Subcutaneous abdominal adipose tissue (tissue), 5 donors: ENCODE measurements around the gene DPAGT1.
"Not testable (repeated sequence)": the region's sequence is repeated elsewhere in the genome, so short reads cannot be mapped to it uniquely, and the experiment has no call there.

Experiments used
- H3K27ac ChIP-seq: one replicate; pipeline ENCODE4 v1.7.0; 2013; ENCODE audit warnings: low read depth, mild to moderate bottlenecking, inconsistent platforms, low read length, moderate library complexity
- H3K27me3 ChIP-seq, 5 donors: one replicate each; pipeline ENCODE4 v1.7.0; 2013; ENCODE audit warnings: low read length in 5 of 5, inconsistent platforms in 1 of 5; ENCODE audit not compliant: control insufficient read depth in 5 of 5, insufficient read depth in 4 of 5
- H3K36me3 ChIP-seq, 5 donors: one replicate each; pipeline ENCODE4 v1.7.0; 2013; ENCODE audit warnings: low read length in 5 of 5; ENCODE audit not compliant: control insufficient read depth in 5 of 5, insufficient read depth in 5 of 5
- H3K4me1 ChIP-seq, 5 donors: one replicate each; pipeline ENCODE4 v1.7.0; 2013; ENCODE audit warnings: low read length in 5 of 5, mild to moderate bottlenecking in 3 of 5, moderate library complexity in 1 of 5; ENCODE audit not compliant: control insufficient read depth in 5 of 5, insufficient read depth in 5 of 5
- H3K4me3 ChIP-seq, 5 donors: one replicate each; pipeline ENCODE4 v1.7.0; 2013; ENCODE audit warnings: low read length in 5 of 5, low read depth in 1 of 5
- H3K9ac ChIP-seq, 5 donors: one replicate each; pipeline ENCODE4 v1.7.0; 2013; ENCODE audit warnings: low read length in 5 of 5, mild to moderate bottlenecking in 4 of 5, moderate library complexity in 3 of 5
- H3K9me3 ChIP-seq, 5 donors: one replicate each; pipeline ENCODE4 v1.7.0; 2013; ENCODE audit warnings: low read length in 5 of 5; ENCODE audit not compliant: control insufficient read depth in 5 of 5
- donor health status: healthy.
- donor health status: healthy.
- donor health status: healthy.
- donor health status: healthy.
- donor health status: healthy.

Gene DPAGT1

DNA sequence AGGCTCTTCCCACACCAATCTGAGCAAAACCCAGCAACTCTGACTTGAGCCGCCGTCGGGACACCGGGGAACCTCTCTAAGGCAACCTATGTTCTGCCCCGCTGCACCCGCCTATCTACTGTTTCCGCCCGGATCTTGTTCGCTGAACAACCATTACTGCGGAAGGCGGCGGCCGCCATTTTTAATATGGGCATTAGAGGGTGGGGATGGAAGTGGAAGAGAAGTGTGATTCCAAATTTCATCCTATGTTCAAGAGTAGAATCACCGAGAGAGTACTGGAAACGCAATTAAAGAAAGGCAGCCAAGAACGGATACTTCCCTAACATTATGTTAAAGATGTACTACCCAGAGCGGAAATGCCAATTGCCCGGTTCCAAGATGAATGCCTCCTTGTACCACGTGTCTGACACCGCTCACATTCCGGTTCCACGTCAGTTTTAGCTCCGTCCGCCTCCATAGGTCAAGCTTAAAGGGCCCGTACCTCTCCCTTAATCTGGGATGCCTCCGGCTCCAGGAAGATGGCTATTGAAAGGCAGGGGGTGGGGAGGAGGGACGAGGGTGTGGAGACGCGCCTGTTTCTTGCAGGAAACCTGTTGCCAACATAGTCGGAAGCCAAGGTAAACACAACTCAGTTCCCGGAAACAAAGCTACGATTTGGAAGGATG, at the start of gene DPAGT1:
Gene DPAGT1 (minus strand): TSS at position 95 of the 665 bp plus-strand sequence. CDS start 198 bp downstream, outside the sequence.
- peaks cover 11 to 39% (median 36%) of the 10 kb centered on the region in 5 donors for H3K4me1 ChIP-seq
- peak within 1 kb of the TSS; percentile 58 to 93 (median 88) for H3K9ac ChIP-seq
- H3K4me3 ChIP-seq, result peak within 1 kb of the TSS; percentile 81 to 93 (median 89)
- peak within 1 kb of the TSS; percentile 92 for H3K27ac ChIP-seq
- H3K9me3 ChIP-seq, result no peaks in the 10 kb centered on the region
- H3K36me3 ChIP-seq, result peaks cover 6 to 19% (median 15%) of the 10 kb centered on the region in 5 donors
- H3K27me3 ChIP-seq, result no peaks in the 10 kb centered on the region

DNA sequence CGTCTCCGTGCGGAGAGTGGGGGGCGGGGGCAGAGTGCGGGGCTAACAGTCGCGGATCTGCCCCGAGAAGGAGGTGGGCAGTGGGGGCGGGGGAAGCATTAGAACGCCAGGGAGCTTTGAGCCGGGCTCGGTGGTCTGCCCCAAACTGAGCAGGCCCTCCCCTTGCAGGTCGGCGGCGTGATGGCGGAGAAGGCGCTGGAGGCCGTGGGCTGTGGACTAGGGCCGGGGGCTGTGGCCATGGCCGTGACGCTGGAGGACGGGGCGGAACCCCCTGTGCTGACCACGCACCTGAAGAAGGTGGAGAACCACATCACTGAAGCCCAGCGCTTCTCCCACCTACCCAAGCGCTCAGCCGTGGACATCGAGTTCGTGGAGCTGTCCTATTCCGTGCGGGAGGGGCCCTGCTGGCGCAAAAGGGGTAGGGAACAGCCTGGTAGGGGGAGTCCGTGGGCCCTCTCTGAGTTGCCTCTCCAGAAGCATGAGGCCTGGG, 48.2 kb upstream of the DPAGT1 start:
- Histone ChIP-seq H3K4me1 (peaks cover 0 to 17% (median 15%) of the 10 kb centered on the region in 5 donors), H3K36me3 (no peaks in the 10 kb centered on the region), H3K27ac (no peak overlapping the region), H3K9ac (no peak overlapping the region), H3K9me3 (no peaks in the 10 kb centered on the region), H3K4me3 (peak overlapping the region in 3 of 5 donors; percentile 61 to 72 (median 72)), H3K27me3 (peaks cover 8 to 32% (median 15%) of the 10 kb centered on the region in 5 donors)

DNA sequence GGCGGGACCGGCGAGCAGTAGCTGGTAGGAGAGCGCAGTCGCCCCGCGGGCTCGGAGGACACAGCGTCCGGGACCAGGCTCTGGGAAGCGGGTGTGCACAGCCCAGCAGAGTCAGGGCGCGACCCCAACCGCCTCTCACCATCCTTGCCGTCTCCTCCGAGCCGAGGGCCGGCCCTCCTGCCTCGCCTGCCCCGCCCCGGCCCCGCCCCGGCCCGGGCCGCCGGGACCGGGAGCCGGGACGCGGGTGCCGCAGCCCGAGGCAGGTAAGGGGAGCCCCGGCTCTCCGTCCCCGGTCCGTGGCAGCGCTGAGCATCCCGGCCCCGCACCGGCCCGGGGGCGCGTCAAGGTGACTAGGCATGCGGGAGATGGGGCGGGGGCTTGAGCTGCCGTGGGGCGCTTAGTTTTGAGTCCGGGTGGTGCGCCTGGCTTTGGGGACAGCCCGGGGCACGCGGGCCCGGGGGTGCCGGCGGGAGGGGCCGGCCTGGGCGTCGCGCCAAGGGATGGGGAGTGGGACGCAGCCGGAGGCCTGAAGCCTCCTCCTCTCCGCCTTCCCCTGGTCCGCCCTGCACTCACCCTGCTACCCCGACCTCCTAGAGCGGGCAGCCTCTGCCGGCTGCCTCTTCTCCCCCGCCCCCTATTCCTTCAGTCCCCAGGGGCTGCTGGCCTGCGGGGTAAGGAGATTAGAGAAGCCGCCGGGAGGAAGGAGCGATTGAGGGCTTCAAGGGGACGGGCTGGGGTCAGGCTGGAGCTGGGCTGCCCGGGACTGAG, 47.5 kb upstream of the DPAGT1 start, which contains the start of gene ABCG4:
Gene ABCG4 (plus strand): TSS at position 35 of the 768 bp plus-strand sequence. CDS start 914 bp downstream, outside the sequence.
- peaks cover 8 to 26% (median 14%) of the 10 kb centered on the region in 5 donors for H3K27me3 ChIP-seq
- H3K9ac ChIP-seq, result peak within 1 kb of the TSS in 4 of 5 donors; percentile 8 to 68 (median 48)
- H3K4me1 ChIP-seq, result peaks cover 0 to 17% (median 16%) of the 10 kb centered on the region in 5 donors

DNA sequence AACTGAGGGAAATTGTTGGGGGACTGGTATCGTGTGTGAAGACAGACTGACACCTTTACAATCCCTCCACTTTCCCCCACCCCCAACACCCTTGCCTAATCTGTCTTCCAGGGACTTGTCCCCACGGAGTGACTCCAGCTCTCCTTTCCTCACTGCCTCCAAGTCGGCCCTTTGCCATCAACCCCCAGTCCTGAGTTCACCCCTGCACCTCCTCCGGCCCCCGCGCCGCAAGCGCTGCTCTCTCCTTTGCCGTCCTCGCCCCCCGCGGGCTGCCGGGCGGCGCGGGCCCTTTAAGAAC, 47.0 kb upstream of the DPAGT1 start:
- H3K9ac ChIP-seq, result peak overlapping the region in 3 of 5 donors; percentile 47 to 68 (median 48)
- H3K4me3 ChIP-seq, result peak overlapping the region; percentile 55 to 72 (median 64)
- H3K36me3 ChIP-seq, result no peaks in the 10 kb centered on the region
- no peaks in the 10 kb centered on the region for H3K9me3 ChIP-seq
- H3K27ac ChIP-seq, result no peak overlapping the region
- peaks cover 8 to 23% (median 14%) of the 10 kb centered on the region in 5 donors for H3K27me3 ChIP-seq
- H3K4me1 ChIP-seq, result peaks cover 0 to 17% (median 16%) of the 10 kb centered on the region in 5 donors

More for the DNA sequence above, 47.5 kb upstream of the DPAGT1 start, which contains the start of gene ABCG4:
- Histone ChIP-seq H3K36me3 (no peaks in the 10 kb centered on the region), H3K9me3 (no peaks in the 10 kb centered on the region), H3K4me3 (peak within 1 kb of the TSS; percentile 55 to 72 (median 64)), H3K27ac (no peak within 1 kb of the TSS)

DNA sequence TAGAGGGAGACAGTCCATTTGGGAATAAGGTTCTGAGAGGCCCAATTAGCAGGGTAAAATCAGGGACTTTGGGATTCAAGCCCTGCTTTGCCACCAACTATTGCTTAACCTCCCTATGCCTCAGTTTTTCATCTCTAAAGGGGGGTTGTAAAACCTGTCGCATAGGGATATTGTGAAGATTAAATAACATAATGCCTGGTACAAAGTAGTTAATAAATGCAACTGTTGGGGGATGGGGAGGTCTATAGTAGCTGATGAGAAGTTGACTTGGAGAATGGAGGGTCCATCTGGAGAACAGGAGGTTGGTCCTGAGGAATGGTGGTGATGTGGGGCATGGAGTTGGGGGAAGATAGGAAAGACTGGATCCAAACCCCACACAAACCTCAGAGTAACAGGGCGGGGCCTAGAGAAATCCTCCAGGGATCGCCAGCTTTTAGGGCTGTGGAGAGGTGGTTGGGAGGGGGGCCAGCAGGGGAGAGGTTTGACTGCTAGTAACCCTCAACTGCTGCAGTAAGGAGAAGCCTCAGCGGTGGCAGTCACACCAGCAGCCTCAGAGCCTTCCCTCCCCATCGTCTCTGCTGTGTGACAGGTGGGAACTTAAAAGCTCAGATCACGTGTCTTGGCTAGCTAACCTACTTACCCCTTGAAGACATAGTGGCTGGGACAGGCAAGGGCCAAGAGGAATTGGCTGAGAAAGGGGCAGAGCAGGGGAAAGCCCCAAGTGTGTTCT, 46.1 kb upstream of the DPAGT1 start:
- no peak overlapping the region for H3K9ac ChIP-seq
- no peak overlapping the region for H3K4me3 ChIP-seq
- no peaks in the 10 kb centered on the region for H3K36me3 ChIP-seq
- no peak overlapping the region for H3K27ac ChIP-seq
- H3K4me1 ChIP-seq, result peaks cover 0 to 17% (median 16%) of the 10 kb centered on the region in 5 donors
- H3K27me3 ChIP-seq, result peaks cover 5 to 20% (median 13%) of the 10 kb centered on the region in 5 donors
- no peaks in the 10 kb centered on the region for H3K9me3 ChIP-seq

DNA sequence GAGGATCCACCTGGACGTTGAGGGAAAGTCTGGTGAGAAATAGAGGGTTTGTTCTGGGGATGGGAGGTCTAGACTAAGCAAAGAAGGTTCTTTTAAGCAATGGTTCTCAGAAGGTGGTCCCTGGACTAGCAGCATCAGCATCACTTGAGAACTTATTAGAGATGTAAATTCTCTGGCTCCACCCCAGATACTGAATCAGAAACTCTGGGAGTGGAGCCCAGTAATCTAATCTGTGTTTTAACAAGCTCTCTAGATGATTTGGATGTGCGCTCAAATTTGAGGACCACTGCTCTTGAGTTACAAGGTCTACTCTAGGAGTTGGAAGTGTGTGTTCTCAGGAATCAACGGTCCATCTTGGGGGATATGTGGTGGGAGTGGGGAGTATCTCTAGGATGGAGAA, 43.9 kb upstream of the DPAGT1 start:
- H3K27me3 ChIP-seq, result peaks cover 5 to 22% (median 12%) of the 10 kb centered on the region in 5 donors
- no peak overlapping the region for H3K9ac ChIP-seq
- H3K36me3 ChIP-seq, result no peaks in the 10 kb centered on the region
- peaks cover 0 to 17% (median 16%) of the 10 kb centered on the region in 5 donors for H3K4me1 ChIP-seq
- H3K4me3 ChIP-seq, result no peak overlapping the region
- H3K27ac ChIP-seq, result no peak overlapping the region
- H3K9me3 ChIP-seq, result no peaks in the 10 kb centered on the region

DNA sequence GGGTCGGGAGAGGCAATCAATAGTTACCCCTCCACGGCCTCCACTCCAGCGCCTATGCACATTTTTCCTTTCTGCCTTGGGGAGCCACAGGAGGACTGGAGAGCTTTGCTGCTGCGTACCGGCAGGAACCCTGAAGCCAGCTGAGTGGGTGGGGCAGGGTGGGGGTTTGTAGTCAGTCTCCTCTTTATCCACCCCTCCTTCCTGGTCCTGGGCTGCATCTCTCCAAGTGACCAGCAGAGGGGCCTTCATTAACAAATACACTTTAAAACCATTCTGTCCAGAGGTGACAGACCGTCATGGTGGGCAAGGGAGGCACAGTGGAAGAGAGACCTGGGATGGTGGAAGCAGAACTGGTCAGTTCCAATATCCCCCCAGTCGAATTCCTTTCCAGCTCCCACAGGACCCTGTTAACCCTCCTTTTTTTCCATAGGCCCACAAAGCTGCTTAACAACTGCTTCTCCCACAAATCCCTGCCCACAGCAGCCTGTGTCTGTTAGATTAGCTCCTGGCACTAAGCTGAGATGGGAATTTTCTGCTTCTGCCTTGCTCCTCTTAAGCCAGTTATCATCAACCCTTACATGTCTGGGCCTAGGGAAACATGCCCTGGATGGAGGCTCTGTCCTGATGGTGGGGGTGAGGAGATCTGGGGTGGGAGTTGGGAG, 43.3 kb upstream of the DPAGT1 start:
- peaks cover 0 to 17% (median 16%) of the 10 kb centered on the region in 5 donors for H3K4me1 ChIP-seq
- H3K9me3 ChIP-seq, result no peaks in the 10 kb centered on the region
- no peak overlapping the region for H3K4me3 ChIP-seq
- H3K27me3 ChIP-seq, result peaks cover 3 to 18% (median 9%) of the 10 kb centered on the region in 5 donors
- no peak overlapping the region for H3K27ac ChIP-seq
- no peak overlapping the region for H3K9ac ChIP-seq
- no peaks in the 10 kb centered on the region for H3K36me3 ChIP-seq

DNA sequence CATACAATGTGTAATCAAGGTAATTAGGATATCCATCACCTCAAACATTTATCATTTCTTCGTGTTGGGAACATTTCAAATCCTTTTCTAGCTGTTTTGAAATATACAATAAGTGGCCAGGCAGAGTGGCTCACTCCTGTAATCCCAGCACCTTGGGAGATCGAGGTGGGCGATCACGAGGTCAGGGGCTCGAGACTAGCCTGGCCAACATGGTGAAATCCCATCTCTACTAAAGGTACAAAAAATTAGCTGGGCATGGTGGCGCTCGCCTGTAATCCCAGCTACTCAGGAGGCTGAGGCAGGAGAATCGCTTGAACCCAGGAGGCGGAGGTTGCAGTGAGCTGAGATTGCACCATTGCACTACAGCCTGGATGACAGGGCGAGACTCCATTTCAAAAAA, 37.6 kb upstream of the DPAGT1 start:
- H3K27me3 ChIP-seq, H3K4me3 ChIP-seq: not testable (repeated sequence)

DNA sequence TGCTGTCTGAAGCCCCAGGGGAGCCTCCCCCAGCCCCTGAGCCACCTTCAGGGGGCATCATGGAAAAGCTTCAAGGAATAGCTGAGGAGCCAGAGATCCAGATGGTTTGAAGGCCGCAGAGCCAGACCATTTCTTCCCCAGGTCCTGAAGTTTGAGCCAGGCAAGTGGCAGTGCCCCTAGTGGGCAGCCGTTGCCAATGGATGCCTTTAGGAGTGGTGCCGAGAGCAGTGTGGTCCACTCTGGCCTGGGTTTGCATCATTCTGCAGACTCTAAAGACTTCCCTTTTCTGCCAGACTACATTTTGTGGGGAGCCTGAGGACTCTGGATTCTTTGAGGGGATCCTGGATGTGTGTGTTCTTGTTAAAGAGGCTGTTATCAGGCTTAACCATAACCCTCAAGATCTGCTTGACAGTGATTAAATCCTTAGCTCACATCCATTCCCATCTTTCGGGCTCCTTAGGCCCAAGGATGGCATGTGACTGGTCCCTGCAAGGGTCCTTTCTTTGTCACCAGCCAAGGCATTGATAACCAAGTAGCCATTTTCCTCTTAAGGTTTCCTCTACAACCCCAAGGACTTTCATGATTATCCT, 32.8 kb upstream of the DPAGT1 start:
- no peak overlapping the region for H3K9ac ChIP-seq
- H3K36me3 ChIP-seq, result peaks cover 5 to 51% (median 47%) of the 10 kb centered on the region in 5 donors
- no peak overlapping the region for H3K27ac ChIP-seq
- H3K4me3 ChIP-seq, result no peak overlapping the region
- no peaks in the 10 kb centered on the region for H3K9me3 ChIP-seq
- H3K4me1 ChIP-seq, result peaks cover 0 to 9% (median 0%) of the 10 kb centered on the region in 5 donors
- no peaks in the 10 kb centered on the region for H3K27me3 ChIP-seq

More for the DNA sequence above, 37.6 kb upstream of the DPAGT1 start:
- not testable (repeated sequence) for H3K9ac ChIP-seq, H3K9me3 ChIP-seq, H3K27ac ChIP-seq, H3K4me1 ChIP-seq
- H3K36me3 ChIP-seq, result peaks cover 0 to 10% (median 4%) of the 10 kb centered on the region in 5 donors
